NB4 (cell line): Measurements from ENCODE around the gene EDC4.

Source experiments
- CTCF ChIP-seq: IDR thresholded peaks from one replicate; pipeline ENCODE4 v1.5.1; 2012; ENCODE audit warnings: low read depth, low read length
- MAX ChIP-seq: IDR thresholded peaks from 2 replicates; pipeline ENCODE4 v1.6.1; 2011; ENCODE audit warnings: low read depth, low read length
- MYC ChIP-seq: IDR thresholded peaks from 2 replicates; pipeline ENCODE4 v1.6.1; 2011; ENCODE audit warnings: low read depth, low read length
- POLR2A ChIP-seq: IDR thresholded peaks from 2 replicates; pipeline ENCODE4 v1.6.1; 2011; ENCODE audit warnings: mild to moderate bottlenecking; ENCODE audit not compliant: insufficient read length; ENCODE audit errors: extremely low read depth

GRCh38 chr16:67879462-67879861 is 6.6 kb downstream of the EDC4 start:
- no peak for TF ChIP-seq CTCF
- no peak for TF ChIP-seq POLR2A
- TF ChIP-seq MAX, result no peak
- TF ChIP-seq MYC, result no peak
